BLaER1 treated with 17β-estradiol and CSF1 and Interleukin-3, amounts not matched to agents 10 nM and 100 nM (cell line): ENCODE data around the gene VPS26B.
A peak's percentile ranks its signal among the peaks of the same experiment; 100 is the strongest.
"Not testable (repeated sequence)": the region's sequence is repeated elsewhere in the genome, so short reads cannot be mapped to it uniquely, and the experiment has no call there.

Experiments used
- H3K27ac ChIP-seq, 11 experiments: shearing (Covaris generic); formaldehyde crosslinking; 2 replicates each; pipeline ENCODE4 v1.8.1; 2022
- H3K27me3 ChIP-seq, 11 experiments: shearing (Covaris generic); formaldehyde crosslinking; 2 replicates each; pipeline ENCODE4 v1.8.1; 2022
- H3K36me3 ChIP-seq, 11 experiments: shearing (Covaris generic); formaldehyde crosslinking; 2 replicates each; pipeline ENCODE4 v1.8.1; 2022
- H3K4me1 ChIP-seq, 10 experiments: shearing (Covaris generic); formaldehyde crosslinking; 2 replicates each; pipeline ENCODE4 v1.8.1; 2022
- H3K4me2 ChIP-seq, 11 experiments: shearing (Covaris generic); formaldehyde crosslinking; 2 replicates each; pipeline ENCODE4 v1.8.1; 2022
- H3K4me3 ChIP-seq, 10 experiments: shearing (Covaris generic); formaldehyde crosslinking; 2 replicates each; pipeline ENCODE4 v1.8.1; 2022
- H3K9ac ChIP-seq, 11 experiments: shearing (Covaris generic); formaldehyde crosslinking; 2 replicates each; pipeline ENCODE4 v1.8.1; 2022
- H3K9me3 ChIP-seq, 11 experiments: shearing (Covaris generic); formaldehyde crosslinking; replicated peaks in 1 of 11; 2 replicates each; pipeline ENCODE4 v1.8.1; 2022
- H4K20me1 ChIP-seq, 11 experiments: shearing (Covaris generic); formaldehyde crosslinking; 2 replicates each; pipeline ENCODE4 v1.8.1; 2022
- Cebpa-rat ChIP-seq, 11 experiments: shearing (Covaris generic); IDR thresholded peaks; 2 replicates each; pipeline ENCODE4 v1.8.1; 2022

Gene VPS26B

GRCh38 chr11:134250246-134250645, 25.8 kb downstream of the VPS26B start:
- Histone ChIP-seq H3K4me3 (no peak overlapping the region), H3K27ac (no peak overlapping the region), H3K9ac (no peak overlapping the region), H4K20me1 (peaks cover 0 to 12% (median 4%) of the 10 kb centered on the region in 11 experiments; a peak in 6 of 22 replicates), H3K27me3 (no peaks in the 10 kb centered on the region), H3K9me3 (no peaks in the 10 kb centered on the region), H3K36me3 (peaks cover 54 to 60% (median 60%) of the 10 kb centered on the region in 11 experiments), H3K4me1 (peaks cover 23 to 42% (median 27%) of the 10 kb centered on the region in 10 experiments), H3K4me2 (peak overlapping the region in 4 of 11 experiments; percentile 17 to 93 (median 50); a peak in 5 of 22 replicates)
- no peak for TF ChIP-seq Cebpa-rat (IDR thresholded peaks at IDR 0.05)

- no peak overlapping the region for H3K9ac ChIP-seq
- no peaks in the 10 kb centered on the region for H3K9me3 ChIP-seq
- H3K4me2 ChIP-seq, result peak overlapping the region in 3 of 11 experiments; percentile 28 to 93 (median 72); a peak in 4 of 22 replicates
- H3K4me3 ChIP-seq, result no peak overlapping the region
- peaks cover 23 to 45% (median 27%) of the 10 kb centered on the region in 10 experiments for H3K4me1 ChIP-seq
- peaks cover 49 to 56% (median 55%) of the 10 kb centered on the region in 11 experiments for H3K36me3 ChIP-seq
- no peak overlapping the region for H3K27ac ChIP-seq
- no peak for TF ChIP-seq Cebpa-rat (IDR thresholded peaks at IDR 0.05)
- H4K20me1 ChIP-seq, result peaks cover 0 to 9% (median 2%) of the 10 kb centered on the region in 11 experiments; a peak in 4 of 22 replicates
- H3K27me3 ChIP-seq, result no peaks in the 10 kb centered on the region
Observed at GRCh38 chr11:134250675-134251074, 26.2 kb downstream of the VPS26B start.

GRCh38 chr11:134252346-134253187, 28.1 kb downstream of the VPS26B start:
- no peak for TF ChIP-seq Cebpa-rat (IDR thresholded peaks at IDR 0.05)

GRCh38 chr11:134253188-134253993, 28.9 kb downstream of the VPS26B start, which contains the start of the genes ACAD8 and THYN1:
Gene ACAD8 (plus strand): TSS chr11:134253568. CDS start chr11:134253601, 33 bp downstream.
Gene THYN1 (minus strand): TSS chr11:134253352. CDS start chr11:134252882, 470 bp downstream.
- TF ChIP-seq Cebpa-rat (IDR thresholded peaks at IDR 0.05), result no peak
- peaks cover 0 to 13% (median 0%) of the 10 kb centered on the region in 11 experiments; a peak in 4 of 22 replicates for H4K20me1 ChIP-seq
- H3K27ac ChIP-seq, result peak within 1 kb of the TSS in 10 of 11 experiments; percentile 58 to 80 (median 73); a peak in 21 of 22 replicates
- H3K36me3 ChIP-seq, result peaks cover 27 to 50% (median 41%) of the 10 kb centered on the region in 11 experiments
- H3K4me1 ChIP-seq, result peaks cover 23 to 49% (median 27%) of the 10 kb centered on the region in 10 experiments
- no peaks in the 10 kb centered on the region for H3K9me3 ChIP-seq
- no peaks in the 10 kb centered on the region for H3K27me3 ChIP-seq
- H3K9ac ChIP-seq, result peak within 1 kb of the TSS; percentile 80 to 89 (median 87)
- H3K4me3 ChIP-seq, result peak within 1 kb of the TSS; percentile 82 to 98 (median 92)
- H3K4me2 ChIP-seq, result peak within 1 kb of the TSS; percentile 88 to 95 (median 91)

More at GRCh38 chr11:134252346-134253187, 28.1 kb downstream of the VPS26B start:
- no peaks in the 10 kb centered on the region for H3K27me3 ChIP-seq
- no peaks in the 10 kb centered on the region for H3K9me3 ChIP-seq
- peak overlapping the region; percentile 80 to 89 (median 87) for H3K9ac ChIP-seq
- H3K36me3 ChIP-seq, result peaks cover 30 to 51% (median 45%) of the 10 kb centered on the region in 11 experiments
- peaks cover 23 to 46% (median 27%) of the 10 kb centered on the region in 10 experiments for H3K4me1 ChIP-seq
- peak overlapping the region in 9 of 11 experiments; percentile 34 to 75 (median 58); a peak in 16 of 22 replicates for H3K27ac ChIP-seq
- peak overlapping the region; percentile 77 to 95 (median 90) for H3K4me2 ChIP-seq
- peaks cover 0 to 13% (median 0%) of the 10 kb centered on the region in 11 experiments; a peak in 3 of 22 replicates for H4K20me1 ChIP-seq
- peak overlapping the region; percentile 82 to 98 (median 92) for H3K4me3 ChIP-seq

- TF ChIP-seq Cebpa-rat (IDR thresholded peaks at IDR 0.05), result no peak
- Histone ChIP-seq H3K27me3 (no peaks in the 10 kb centered on the region), H3K36me3 (peaks cover 27 to 50% (median 41%) of the 10 kb centered on the region in 11 experiments), H3K9ac (peak overlapping the region; percentile 80 to 89 (median 87); a peak in 21 of 22 replicates), H3K4me2 (peak overlapping the region; percentile 79 to 95 (median 89)), H4K20me1 (peaks cover 0 to 13% (median 0%) of the 10 kb centered on the region in 11 experiments; a peak in 4 of 22 replicates), H3K4me1 (peaks cover 28 to 59% (median 30%) of the 10 kb centered on the region in 10 experiments), H3K9me3 (no peaks in the 10 kb centered on the region), H3K4me3 (peak overlapping the region; percentile 82 to 98 (median 92); a peak in 18 of 20 replicates), H3K27ac (peak overlapping the region in 1 of 11 experiments; percentile 75; a peak in 1 of 22 replicates)
Observed at GRCh38 chr11:134254433-134255183, 30.1 kb downstream of the VPS26B start.

GRCh38 chr11:134255184-134255561, 30.7 kb downstream of the VPS26B start:
- not testable (repeated sequence) for H3K27me3 ChIP-seq, H3K9ac ChIP-seq, H3K9me3 ChIP-seq, H3K27ac ChIP-seq
- peaks cover 33 to 61% (median 35%) of the 10 kb centered on the region in 10 experiments for H3K4me1 ChIP-seq
- peak overlapping the region; percentile 79 to 95 (median 89); a peak in 16 of 22 replicates for H3K4me2 ChIP-seq
- H3K4me3 ChIP-seq, result 0 out of 20 replicates have a peak overlapping the region, but pooled peaks of 2 of the 10 experiments have one; percentile 85 to 93
- H3K36me3 ChIP-seq, result peaks cover 28 to 50% (median 41%) of the 10 kb centered on the region in 11 experiments
- H4K20me1 ChIP-seq, result peaks cover 0 to 13% (median 0%) of the 10 kb centered on the region in 11 experiments; a peak in 4 of 22 replicates

GRCh38 chr11:134257101-134257500, 32.6 kb downstream of the VPS26B start:
- Histone ChIP-seq H3K9me3 (no peaks in the 10 kb centered on the region), H3K4me3 (no peak overlapping the region), H3K4me1 (peaks cover 42 to 65% (median 46%) of the 10 kb centered on the region in 10 experiments), H3K27ac (no peak overlapping the region), H4K20me1 (peaks cover 0 to 14% (median under 1%) of the 10 kb centered on the region in 11 experiments; a peak in 7 of 22 replicates), H3K27me3 (no peaks in the 10 kb centered on the region), H3K36me3 (peaks cover 29 to 53% (median 47%) of the 10 kb centered on the region in 11 experiments), H3K4me2 (no peak overlapping the region), H3K9ac (no peak overlapping the region)
- TF ChIP-seq Cebpa-rat (IDR thresholded peaks at IDR 0.05), result no peak
